ACC112 (cell line): ENCODE results near the gene PIF1.
A peak's percentile ranks its signal among the peaks of the same experiment; 100 is the strongest.

Source experiments
- H2AFZ ChIP-seq: fragments of 200-600 bp; sonication (generic); one replicate; pipeline ENCODE4 v1.6.0; 2017; ENCODE audit warnings: antibody characterized with exemption, low read length; ENCODE audit not compliant: unreplicated experiment
- H3K27ac ChIP-seq: fragments of 200-600 bp; sonication (generic); 2 replicates; pipeline ENCODE4 v1.5.1; 2014; ENCODE audit warnings: low read depth, mild to moderate bottlenecking, antibody characterized with exemption, low read length, moderate library complexity
- H3K27me3 ChIP-seq: fragments of 200-600 bp; sonication (generic); 2 replicates; pipeline ENCODE4 v1.6.1; 2014; ENCODE audit warnings: mild to moderate bottlenecking, antibody characterized with exemption, low read length, moderate library complexity, mixed read lengths; ENCODE audit not compliant: insufficient read depth
- H3K36me3 ChIP-seq: fragments of 200-600 bp; sonication (generic); 2 replicates; pipeline ENCODE4 v1.6.1; 2016; ENCODE audit warnings: mild to moderate bottlenecking, antibody characterized with exemption, low read length, moderate library complexity, mixed read lengths; ENCODE audit not compliant: insufficient read depth
- H3K4me1 ChIP-seq: fragments of 200-600 bp; sonication (generic); one replicate; pipeline ENCODE4 v1.6.1; 2016; ENCODE audit warnings: low read length, mixed read lengths; ENCODE audit not compliant: insufficient read depth, unreplicated experiment, control insufficient read depth
- H3K4me3 ChIP-seq: fragments of 200-600 bp; sonication (generic); 2 replicates; pipeline ENCODE4 v1.5.1; 2014; ENCODE audit warnings: mild to moderate bottlenecking, low read depth, low read length
- H3K79me2 ChIP-seq: fragments of 200-600 bp; sonication (generic); one replicate; pipeline ENCODE4 v1.6.0; 2016; ENCODE audit warnings: low read length; ENCODE audit not compliant: control insufficient read depth, unreplicated experiment, insufficient read depth

Gene PIF1

GRCh38 chr15:64858021-64858575 is 32.7 kb upstream of the PIF1 start:
- Histone ChIP-seq H3K27ac (peak overlapping the region; percentile 77), H3K4me1 (peaks cover 49% of the 10 kb centered on the region), H2AFZ (no peak overlapping the region), H3K27me3 (no peaks in the 10 kb centered on the region), H3K79me2 (peaks cover 49% of the 10 kb centered on the region), H3K4me3 (no peak overlapping the region), H3K36me3 (no peaks in the 10 kb centered on the region; the same call in 1 of the 2 replicates)

- Histone ChIP-seq H3K27me3 (no peaks in the 10 kb centered on the region), H2AFZ (no peak overlapping the region), H3K4me3 (peak overlapping the region; percentile 4; the same call in 1 of the 2 replicates), H3K27ac (peak overlapping the region; percentile 77), H3K79me2 (peaks cover 49% of the 10 kb centered on the region), H3K4me1 (peaks cover 49% of the 10 kb centered on the region), H3K36me3 (no peaks in the 10 kb centered on the region; the same call in 1 of the 2 replicates)
Observed at GRCh38 chr15:64857421-64857820, 32.0 kb upstream of the PIF1 start.

- Histone ChIP-seq H3K36me3 (no peaks in the 10 kb centered on the region; the same call in 1 of the 2 replicates), H2AFZ (no peak overlapping the region), H3K4me1 (peaks cover 53% of the 10 kb centered on the region), H3K79me2 (peaks cover 57% of the 10 kb centered on the region), H3K27me3 (no peaks in the 10 kb centered on the region), H3K4me3 (peak overlapping the region; percentile 4; the same call in 1 of the 2 replicates), H3K27ac (peak overlapping the region; percentile 77)
Observed at GRCh38 chr15:64856429-64857145, 31.1 kb upstream of the PIF1 start.

DNA sequence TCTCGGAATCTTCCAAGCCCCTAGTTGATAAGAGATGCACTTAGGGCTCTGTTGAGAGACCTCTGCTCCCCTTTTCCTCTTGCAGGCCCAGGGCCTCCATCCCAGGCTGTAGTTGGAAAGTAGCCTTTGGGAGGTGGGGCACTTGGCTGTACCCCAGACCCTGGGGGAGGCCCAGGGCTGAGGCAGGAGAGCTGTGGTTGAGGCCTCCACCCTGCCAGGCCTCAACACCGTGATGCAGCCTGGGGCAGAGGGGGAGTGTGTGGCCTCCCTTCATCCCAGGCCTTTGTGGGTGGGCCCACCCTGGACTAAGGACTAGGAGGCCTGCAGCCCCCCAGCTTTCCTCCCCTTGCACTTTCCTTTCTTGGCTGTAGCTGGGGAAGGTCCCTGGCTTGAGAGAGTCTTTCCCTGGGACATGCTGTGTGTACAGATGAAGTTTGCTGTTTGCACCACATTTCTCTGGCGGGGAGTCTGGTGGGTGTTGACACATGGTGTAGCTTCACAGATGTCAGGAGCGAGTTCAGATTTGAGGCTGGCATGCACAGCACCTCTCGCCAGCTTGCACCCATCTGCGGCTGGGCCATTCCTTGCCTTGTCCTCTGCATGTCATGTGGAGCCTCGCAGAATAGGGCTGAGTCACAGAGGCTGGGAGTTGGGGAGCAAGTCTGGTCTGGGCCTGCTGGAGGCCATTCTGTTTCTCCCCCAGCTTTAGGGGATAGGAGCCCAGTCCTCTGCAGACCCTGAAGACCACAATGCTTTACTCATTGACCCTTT is 29.9 kb upstream of the PIF1 start:
- Histone ChIP-seq H2AFZ (no peak overlapping the region), H3K4me1 (peaks cover 65% of the 10 kb centered on the region), H3K79me2 (peaks cover 66% of the 10 kb centered on the region), H3K27me3 (no peaks in the 10 kb centered on the region), H3K4me3 (no peak overlapping the region), H3K36me3 (peaks cover 7% of the 10 kb centered on the region; the same call in 1 of the 2 replicates), H3K27ac (peak overlapping the region; percentile 77)

DNA sequence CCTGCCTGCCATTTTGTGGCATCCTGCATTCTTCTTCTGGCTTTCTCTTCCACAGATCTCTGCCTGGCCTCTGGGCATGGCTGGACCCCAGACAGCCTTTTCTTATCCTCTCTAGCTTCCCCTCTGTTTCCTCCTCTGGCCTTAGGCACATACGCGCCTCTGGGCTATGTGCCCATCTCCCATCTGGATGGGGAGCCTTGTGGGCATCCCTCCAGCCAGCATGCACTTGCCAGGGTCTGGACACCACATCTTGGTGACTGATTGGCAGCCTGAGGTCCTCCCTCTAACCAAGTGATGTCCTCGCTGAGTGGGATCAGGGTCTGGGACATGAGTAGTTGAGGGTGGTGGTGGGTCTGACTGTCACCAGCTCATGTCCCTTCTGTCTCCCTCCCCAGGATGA is 29.1 kb upstream of the PIF1 start:
- Histone ChIP-seq H3K27ac (no peak overlapping the region), H3K79me2 (peaks cover 65% of the 10 kb centered on the region), H3K27me3 (no peaks in the 10 kb centered on the region), H3K4me3 (no peak overlapping the region), H3K36me3 (peaks cover 11% of the 10 kb centered on the region; the same call in 1 of the 2 replicates), H3K4me1 (peaks cover 69% of the 10 kb centered on the region), H2AFZ (no peak overlapping the region)

DNA sequence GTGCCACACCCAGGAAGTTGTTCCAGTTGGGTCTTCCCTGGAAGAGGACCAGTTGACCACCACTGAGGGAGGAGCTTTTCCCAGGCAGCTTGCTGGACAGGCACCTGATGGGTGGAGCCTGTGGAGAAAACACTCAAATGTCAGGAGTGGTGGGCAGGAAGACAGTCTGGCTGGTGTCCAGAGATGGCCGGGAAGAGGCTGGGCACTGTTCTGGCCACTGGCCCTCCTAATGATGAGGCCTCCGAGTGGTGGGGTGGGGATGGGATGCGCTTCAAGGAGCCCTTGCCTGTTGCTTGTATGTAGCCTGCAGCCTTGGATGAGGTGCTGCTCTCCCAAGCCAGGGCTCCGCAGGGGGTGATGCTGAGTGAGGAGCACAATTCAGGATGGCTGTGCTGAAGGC is 28.6 kb upstream of the PIF1 start:
- Histone ChIP-seq H3K36me3 (peaks cover 11% of the 10 kb centered on the region; the same call in 1 of the 2 replicates), H3K4me1 (peaks cover 69% of the 10 kb centered on the region), H2AFZ (no peak overlapping the region), H3K27ac (no peak overlapping the region), H3K27me3 (no peaks in the 10 kb centered on the region), H3K4me3 (no peak overlapping the region), H3K79me2 (peaks cover 62% of the 10 kb centered on the region)

- Histone ChIP-seq H3K79me2 (peaks cover 65% of the 10 kb centered on the region), H3K4me1 (peaks cover 53% of the 10 kb centered on the region), H3K27me3 (no peaks in the 10 kb centered on the region), H2AFZ (no peak overlapping the region), H3K4me3 (no peak overlapping the region), H3K27ac (peak overlapping the region; percentile 30), H3K36me3 (peaks cover 17% of the 10 kb centered on the region; the same call in 1 of the 2 replicates)
Observed at GRCh38 chr15:64851503-64851840, 26.0 kb upstream of the PIF1 start.

DNA sequence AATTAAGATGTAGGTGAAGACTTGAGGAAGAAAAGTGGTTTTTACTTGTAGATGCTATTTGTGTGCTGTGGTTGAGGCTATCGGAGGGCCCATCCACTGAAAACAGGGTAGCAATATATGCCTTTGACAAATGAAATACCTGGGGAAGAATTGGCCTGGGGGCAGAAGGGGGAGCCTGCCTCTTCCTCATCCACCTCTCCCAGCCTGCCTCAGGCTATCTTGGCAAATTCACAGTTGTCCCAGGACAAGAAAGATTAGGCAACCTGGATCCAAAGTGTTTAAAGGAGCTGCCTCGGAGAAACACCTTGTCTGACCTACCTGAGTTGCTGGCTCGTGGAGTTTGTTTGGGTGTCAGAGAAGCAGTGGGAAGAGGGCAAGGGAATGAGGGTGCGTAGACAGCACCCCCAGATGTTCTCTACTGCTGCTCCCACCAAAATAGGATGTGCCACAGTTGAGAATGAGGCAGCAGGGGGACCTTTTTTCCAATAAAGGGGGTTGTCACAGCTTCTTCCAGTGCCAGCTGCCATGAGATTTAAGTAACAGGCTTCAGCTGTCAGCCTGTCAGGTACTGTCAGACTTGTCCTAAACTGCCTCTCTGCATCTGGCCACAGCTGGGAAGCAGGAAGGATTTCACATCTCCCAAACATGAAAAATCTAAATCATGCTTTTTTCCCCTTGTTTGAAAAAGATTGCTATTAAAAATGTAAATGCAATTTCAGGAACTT is 25.5 kb upstream of the PIF1 start:
- peaks cover 50% of the 10 kb centered on the region for H3K4me1 ChIP-seq
- no peaks in the 10 kb centered on the region for H3K27me3 ChIP-seq
- H3K36me3 ChIP-seq, result peaks cover 17% of the 10 kb centered on the region; the same call in 1 of the 2 replicates
- H3K79me2 ChIP-seq, result peaks cover 70% of the 10 kb centered on the region
- H3K4me3 ChIP-seq, result no peak overlapping the region
- peak overlapping the region; percentile 30 for H3K27ac ChIP-seq
- H2AFZ ChIP-seq, result no peak overlapping the region

DNA sequence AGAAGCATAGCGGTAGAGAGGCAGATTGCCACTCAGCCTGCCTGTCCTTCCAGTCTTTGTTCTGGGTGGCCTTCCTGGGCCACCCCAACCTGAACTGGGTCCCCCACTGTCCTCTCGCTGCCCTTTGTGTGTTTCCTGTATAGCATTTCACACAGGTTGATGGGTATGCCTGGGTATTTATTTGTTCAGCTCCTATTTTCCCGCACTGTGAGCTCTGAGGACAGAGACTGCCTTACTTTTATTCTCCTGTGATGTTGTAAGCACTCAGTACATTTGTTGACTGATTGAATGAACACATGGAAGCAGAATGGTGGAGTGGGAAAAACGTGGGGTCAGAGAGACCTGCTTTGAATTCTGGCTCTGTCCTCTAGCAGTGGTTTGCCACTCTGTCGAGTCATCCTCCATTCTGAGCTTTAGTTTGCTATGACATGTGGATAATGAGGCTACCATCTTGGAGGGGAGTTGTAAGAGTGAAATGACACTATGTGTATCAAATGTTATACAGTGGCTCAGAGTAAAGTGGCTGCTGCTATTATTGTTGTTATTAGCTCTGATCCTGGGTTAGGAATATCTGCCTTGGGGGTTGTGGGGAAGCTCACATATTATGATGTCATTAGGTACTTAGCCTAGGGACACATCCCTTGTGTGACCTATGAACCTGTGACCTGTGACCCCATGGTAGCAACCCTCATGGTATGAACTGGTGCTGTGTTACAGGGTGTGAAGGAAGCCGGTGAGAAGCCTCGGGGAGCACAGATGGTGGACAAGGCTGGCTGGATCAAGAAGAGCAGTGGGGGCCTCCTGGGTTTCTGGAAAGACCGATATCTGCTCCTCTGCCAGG is 22.6 kb upstream of the PIF1 start:
- Histone ChIP-seq H3K79me2 (peaks cover 83% of the 10 kb centered on the region), H3K4me3 (no peak overlapping the region), H3K36me3 (peaks cover 17% of the 10 kb centered on the region; the same call in 1 of the 2 replicates), H2AFZ (no peak overlapping the region), H3K4me1 (peaks cover 49% of the 10 kb centered on the region), H3K27me3 (no peaks in the 10 kb centered on the region), H3K27ac (no peak overlapping the region)
